Measurements from ENCODE around the gene TMEM200C.

The TMEM200C gene

DNA sequence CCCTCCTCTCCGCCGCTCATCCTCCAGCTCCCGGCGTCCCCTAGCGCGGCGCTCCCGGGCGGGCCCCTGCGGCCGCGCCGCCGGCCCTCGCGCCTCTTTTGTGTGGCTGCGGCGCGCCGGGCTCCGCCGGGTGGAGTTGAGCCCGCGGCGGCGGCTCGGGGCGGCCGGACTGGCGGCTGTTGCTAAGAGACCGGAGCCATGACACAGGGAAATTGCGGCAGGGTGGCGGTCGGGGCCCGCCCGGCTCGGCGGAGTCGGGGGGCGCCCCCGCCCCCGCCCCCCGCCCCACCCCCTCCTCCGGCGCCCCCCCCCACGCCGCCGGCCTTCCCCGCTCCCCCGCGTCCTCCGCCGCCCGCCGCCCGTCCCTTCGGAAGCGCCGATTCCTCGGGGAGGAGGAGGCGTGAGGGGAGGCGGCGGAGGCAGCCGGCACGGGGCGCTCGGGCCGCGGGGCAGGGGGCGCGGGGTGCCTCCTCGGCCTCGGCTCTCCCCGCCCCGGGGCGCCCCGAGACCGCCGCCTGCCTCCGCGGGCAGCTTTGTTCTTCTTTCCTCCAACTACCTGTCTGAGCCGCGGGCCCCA, at the start of gene TMEM200C:
TMEM200C (minus strand) TSS at position 224 of the 577 bp plus-strand sequence. CDS start 3,459 bp downstream, outside the sequence.
- no peak for DNase-seq (ENCODE audit: low read depth, low spot score)
- H3K27ac ChIP-seq, result no peak within 1 kb of the TSS

- H3K27ac ChIP-seq, result no peak overlapping the region
- DNase-seq (ENCODE audit: low read depth, low spot score), result no peak
Observed at GRCh38 chr18:5944448-5944847, 49.1 kb upstream of the TMEM200C start.

- no peak for DNase-seq (ENCODE audit: low read depth, low spot score)
- H3K27ac ChIP-seq, result no peak overlapping the region
Observed at GRCh38 chr18:5943514-5943913, 48.2 kb upstream of the TMEM200C start.

- no peak for DNase-seq (ENCODE audit: low read depth, low spot score)
- no peak overlapping the region for H3K27ac ChIP-seq
Observed at GRCh38 chr18:5942591-5942990, 47.3 kb upstream of the TMEM200C start.

DNA sequence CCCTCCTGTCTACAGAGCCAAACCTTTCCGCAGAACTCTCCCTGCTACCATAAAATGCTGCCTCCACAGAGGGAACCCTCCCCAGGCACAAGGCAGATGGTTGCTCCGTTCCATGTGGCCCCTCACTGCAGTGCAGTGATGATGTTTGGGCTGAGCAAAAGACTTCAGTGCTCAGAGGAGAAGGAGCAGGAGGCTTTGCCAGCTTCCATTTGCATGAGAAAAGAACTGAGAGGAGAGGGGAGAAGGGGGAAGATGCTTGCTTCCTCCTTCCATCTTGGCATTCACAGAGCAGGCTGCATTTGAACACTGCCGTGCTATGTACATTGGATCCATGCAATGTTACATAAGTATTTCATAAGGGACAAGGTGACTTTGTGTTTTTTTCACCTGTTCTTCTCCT, 46.6 kb upstream of the TMEM200C start:
- no peak for DNase-seq (ENCODE audit: low read depth, low spot score)
- no peak overlapping the region for H3K27ac ChIP-seq

- DNase-seq (ENCODE audit: low read depth, low spot score), result no peak
- no peak overlapping the region for H3K27ac ChIP-seq
Observed at GRCh38 chr18:5939801-5940667, 44.7 kb upstream of the TMEM200C start.

- no peak for DNase-seq (ENCODE audit: low read depth, low spot score)
- no peak overlapping the region for H3K27ac ChIP-seq
Observed at GRCh38 chr18:5937795-5938194, 42.5 kb upstream of the TMEM200C start.

- no peak for DNase-seq (ENCODE audit: low read depth, low spot score)
- H3K27ac ChIP-seq, result no peak overlapping the region
Observed at GRCh38 chr18:5937121-5937520, 41.8 kb upstream of the TMEM200C start.

DNA sequence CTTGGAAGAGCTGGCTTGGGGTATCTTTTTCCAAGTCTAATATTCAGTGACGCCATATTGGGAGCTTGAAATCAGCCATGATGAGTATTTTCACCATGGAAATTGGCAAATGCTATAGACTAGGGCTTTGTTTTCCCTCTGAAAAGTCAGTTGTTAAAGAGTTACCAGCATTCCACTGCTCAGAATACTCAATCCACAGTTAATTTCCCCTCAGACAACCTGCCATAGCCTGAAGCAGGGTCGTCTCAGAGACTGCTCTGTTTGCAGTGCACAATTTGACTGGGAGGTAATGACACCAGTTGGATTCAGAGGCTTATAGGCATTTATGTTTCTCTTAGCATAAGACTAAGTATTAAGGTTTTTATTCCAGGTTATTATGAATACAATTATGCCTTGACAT, 35.5 kb upstream of the TMEM200C start:
- no peak overlapping the region for H3K27ac ChIP-seq
- DNase-seq (ENCODE audit: low read depth, low spot score), result no peak

- H3K27ac ChIP-seq, result no peak overlapping the region
- DNase-seq (ENCODE audit: low read depth, low spot score), result no peak
Observed at GRCh38 chr18:5918205-5918858, 23.0 kb upstream of the TMEM200C start.

DNA sequence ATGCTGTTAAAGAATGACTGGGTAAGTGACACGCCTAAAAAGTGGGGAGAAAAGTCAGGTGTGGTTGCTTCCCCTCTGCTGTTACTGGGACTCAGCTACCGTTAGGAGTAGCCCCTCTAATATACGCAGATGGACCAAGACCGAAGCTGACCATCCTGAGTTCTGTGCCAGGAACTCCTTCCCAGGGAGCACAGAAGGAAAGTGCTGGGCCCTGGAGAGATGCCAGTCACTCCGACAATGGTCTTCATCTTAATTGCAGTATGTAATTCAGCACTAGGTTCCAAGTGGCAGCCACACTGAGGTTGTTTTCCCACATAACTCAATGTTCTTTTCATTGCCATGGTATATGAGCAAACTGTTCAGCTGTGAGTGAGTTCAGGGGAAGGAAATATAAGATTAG, 19.6 kb upstream of the TMEM200C start:
- DNase-seq (ENCODE audit: low read depth, low spot score), result no peak
- no peak overlapping the region for H3K27ac ChIP-seq

- H3K27ac ChIP-seq, result no peak overlapping the region
- no peak for DNase-seq (ENCODE audit: low read depth, low spot score)
Observed at GRCh38 chr18:5914016-5914415, 18.7 kb upstream of the TMEM200C start.

DNA sequence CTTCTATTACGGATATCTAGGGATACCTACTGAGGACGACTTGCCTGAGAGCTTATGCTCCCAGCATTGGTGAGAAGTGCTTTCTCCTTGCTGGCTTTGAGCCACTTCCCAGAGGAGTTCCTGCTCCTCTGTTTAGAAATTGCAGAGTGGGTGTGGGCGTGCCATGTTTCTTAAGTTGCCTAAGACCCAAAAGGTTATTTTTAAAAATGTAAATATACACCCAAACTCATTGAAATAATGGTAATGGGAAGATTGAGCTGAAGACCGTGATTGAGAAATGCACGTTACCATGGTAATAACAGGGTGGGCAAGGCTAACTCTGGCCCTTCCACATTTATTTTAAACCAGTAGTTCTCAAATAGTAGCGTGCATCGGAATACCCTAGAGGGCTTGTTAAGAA, 17.2 kb upstream of the TMEM200C start:
- no peak for DNase-seq (ENCODE audit: low read depth, low spot score)
- no peak overlapping the region for H3K27ac ChIP-seq

DNA sequence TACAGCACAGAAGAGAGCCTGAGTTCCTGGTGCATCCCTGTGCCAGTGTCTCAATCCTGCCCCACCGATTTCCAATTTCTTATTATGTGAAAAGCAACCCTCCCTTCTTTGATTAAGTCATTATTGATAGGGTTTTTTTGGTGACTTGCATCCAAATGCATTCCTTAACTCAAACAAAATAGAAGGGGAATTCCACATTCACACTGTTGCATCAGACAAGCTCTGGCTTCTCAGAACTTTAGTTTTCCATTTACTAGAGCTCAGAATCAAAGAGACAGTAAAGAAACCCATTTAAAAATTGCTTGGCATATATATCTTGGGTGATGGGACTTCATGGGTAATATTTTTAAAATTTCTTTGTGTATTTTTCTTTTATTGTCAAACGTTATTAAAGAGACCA, 13.8 kb upstream of the TMEM200C start:
- no peak for DNase-seq (ENCODE audit: low read depth, low spot score)
- no peak overlapping the region for H3K27ac ChIP-seq

DNA sequence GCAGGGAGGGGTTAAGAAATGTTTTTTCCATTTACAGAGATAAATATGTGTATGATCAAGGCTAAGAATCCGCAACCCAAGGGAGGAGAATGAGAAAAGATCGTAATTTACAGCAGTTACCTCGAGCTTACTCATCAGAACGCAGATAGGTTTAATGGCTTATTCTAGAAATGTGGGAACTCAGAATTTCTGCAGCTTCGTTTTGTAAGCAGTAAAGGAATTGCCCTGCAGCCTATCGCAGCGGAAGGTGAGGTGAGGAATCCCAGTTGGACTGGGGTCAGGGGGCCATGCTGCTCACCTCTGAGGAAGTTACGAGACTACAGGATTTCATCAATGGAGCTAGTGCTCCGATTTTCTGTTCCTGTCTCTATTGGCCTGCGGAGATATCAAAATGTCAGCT, 8.1 kb upstream of the TMEM200C start:
- H3K27ac ChIP-seq, result no peak overlapping the region
- DNase-seq (ENCODE audit: low read depth, low spot score), result no peak

DNA sequence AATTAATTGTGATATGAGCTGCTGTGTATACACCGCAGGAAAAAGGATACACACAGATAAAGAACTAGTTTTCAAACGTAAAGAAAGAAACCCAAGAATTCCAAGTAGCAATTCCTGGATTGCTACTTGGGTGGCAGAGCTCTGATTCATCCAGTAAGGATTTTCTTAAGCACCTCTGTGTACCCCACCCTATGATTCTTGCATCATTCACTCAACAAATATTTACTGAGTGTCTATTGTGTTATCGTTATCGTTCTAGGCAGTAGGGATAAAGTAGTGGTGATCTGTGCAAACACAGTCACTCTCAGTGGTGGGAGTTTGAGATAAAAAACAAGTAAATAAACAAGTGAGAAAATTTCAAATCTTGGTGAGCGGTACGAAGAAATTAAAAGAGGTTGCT, 4.9 kb upstream of the TMEM200C start:
- no peak overlapping the region for H3K27ac ChIP-seq
- DNase-seq (ENCODE audit: low read depth, low spot score), result no peak

DNA sequence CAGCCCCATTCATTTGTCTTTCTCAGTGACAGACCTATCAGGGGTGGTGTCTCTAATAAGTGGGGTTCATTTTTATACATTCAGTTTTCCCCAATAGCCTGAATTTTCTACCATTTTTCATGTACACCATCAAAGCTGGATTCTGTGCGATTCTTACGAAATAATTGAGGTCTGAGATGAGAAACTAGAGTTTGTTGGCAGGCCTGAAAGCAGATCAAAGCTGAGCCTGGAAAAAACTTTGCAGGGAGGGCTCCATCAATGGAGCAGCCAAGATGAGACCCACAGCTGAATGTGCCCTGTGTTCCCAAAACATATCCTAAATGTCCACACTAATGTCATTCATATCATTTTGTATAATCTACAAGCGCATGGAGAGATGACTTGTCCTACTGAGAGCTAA, 4.5 kb upstream of the TMEM200C start:
- no peak for DNase-seq (ENCODE audit: low read depth, low spot score)
- no peak overlapping the region for H3K27ac ChIP-seq

GRCh38 chr18:5895876-5896740, 786 bp upstream of the TMEM200C start:
- H3K27ac ChIP-seq, result no peak overlapping the region
- no peak for DNase-seq (ENCODE audit: low read depth, low spot score)

GRCh38 chr18:5894611-5895298, 567 bp downstream of the TMEM200C start:
- no peak for DNase-seq (ENCODE audit: low read depth, low spot score)
- H3K27ac ChIP-seq, result no peak overlapping the region
